ENCODE measurements around the gene GAD1.

DNA sequence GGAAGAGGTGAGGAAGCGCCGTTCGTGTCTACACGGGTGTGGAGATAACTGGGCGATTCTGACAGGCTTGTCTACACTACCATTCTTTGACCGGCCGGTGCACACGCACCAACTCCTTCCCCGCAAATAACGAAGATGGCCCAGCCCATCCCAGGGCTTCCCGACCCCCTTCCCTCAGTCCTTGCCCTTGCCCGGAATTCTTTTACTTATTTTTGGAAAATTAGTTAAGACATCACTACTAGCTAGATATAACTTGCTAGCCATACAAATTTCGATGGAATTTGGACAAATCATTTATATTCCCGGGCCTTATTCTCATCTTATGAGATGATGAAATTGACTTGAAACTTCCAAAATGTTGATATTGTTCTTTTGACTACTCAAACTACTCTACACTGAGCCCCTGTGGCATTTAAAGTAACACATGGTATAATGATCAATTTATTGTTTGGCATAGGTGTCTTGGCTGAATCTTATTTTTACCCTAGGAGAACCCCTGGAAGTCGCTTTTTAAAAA lies 45.2 kb upstream of the GAD1 start:
- TF ChIP-seq GATA3 (IDR thresholded peaks at IDR 0.05; ENCODE audit: low read depth, low read length) (no peak), GATA2 (IDR thresholded peaks at IDR 0.05; ENCODE audit: low read depth, low read length) (no peak)
